Nephron (organoid): ENCODE measurements around the gene TCP1.

Source experiments
- H3K27ac Mint-ChIP-seq, 3 experiments: 2 replicates each; pipeline ENCODE4 v1.8.0; 2020; ENCODE audit warnings: mixed read lengths in 3 of 3, mild to moderate bottlenecking in 2 of 3, moderate library complexity in 1 of 3
- H3K27me3 Mint-ChIP-seq: 2 replicates; pipeline ENCODE4 v1.8.0; 2021; ENCODE audit warnings: low read depth, mild to moderate bottlenecking, moderate library complexity, mixed read lengths
- H3K36me3 Mint-ChIP-seq: 2 replicates; pipeline ENCODE4 v1.8.0; 2020; ENCODE audit warnings: low read depth, mixed read lengths
- H3K4me1 Mint-ChIP-seq: 2 replicates; pipeline ENCODE4 v1.8.0; 2020; ENCODE audit warnings: mixed read lengths
- H3K4me3 Mint-ChIP-seq, 3 experiments: 2 replicates each; pipeline ENCODE4 v1.8.0; 2020; ENCODE audit warnings: mild to moderate bottlenecking in 3 of 3, mixed read lengths in 3 of 3, moderate library complexity in 2 of 3
- H3K9me3 Mint-ChIP-seq: 2 replicates; pipeline ENCODE4 v1.8.0; 2020; ENCODE audit warnings: mixed read lengths
- TF ChIP-seq, protein P1 (sequence below), 3 experiments: fragments of 200-600 bp; sonication (generic); IDR thresholded peaks; one replicate each; pipeline ENCODE4 v1.5.0; 2021; ENCODE audit warnings: antibody characterized with exemption in 3 of 3; ENCODE audit not compliant: unreplicated experiment in 3 of 3

Gene TCP1

DNA sequence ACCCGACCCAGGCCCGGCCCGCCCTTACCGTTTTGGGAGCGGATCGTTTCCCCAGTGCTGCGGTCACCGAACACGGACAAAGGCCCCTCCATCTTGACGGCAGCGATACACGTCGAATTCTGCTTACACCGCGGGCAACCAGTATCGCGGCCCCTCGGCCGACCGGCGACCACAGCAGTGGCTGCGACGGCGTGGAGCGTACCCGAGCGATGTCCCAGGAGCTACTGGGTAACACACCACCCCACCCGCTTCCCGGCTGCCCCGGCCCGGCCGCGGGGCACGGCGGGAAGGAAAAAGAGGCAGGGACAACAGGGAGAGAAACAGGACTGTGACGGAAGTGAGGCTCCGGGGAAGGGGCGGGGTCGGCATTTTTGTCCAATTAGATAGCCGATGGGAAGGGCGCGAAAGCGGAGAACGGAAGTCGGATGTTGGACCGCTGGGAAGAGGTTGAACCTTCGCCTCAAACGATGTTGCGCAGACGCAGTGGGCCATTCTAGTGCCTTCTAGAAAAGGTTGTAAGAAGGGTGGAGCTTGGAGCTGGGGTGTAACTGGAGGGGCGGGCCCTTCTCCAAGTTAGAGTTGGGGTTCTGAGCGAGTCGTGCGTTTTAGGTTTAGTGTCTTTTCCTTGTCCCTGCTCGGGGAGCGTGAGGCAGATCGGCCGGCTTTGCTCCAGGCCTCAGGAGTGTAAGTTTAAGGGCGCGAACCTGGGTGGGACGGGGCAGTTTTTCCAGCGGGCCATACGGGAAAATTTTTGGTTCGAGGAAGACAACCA lies at the start of gene TCP1:
Gene TCP1, minus strand, starts transcription at position 226 of the 772 bp plus-strand sequence. Its CDS starts 134 bp downstream, at position 92.
- Mint-ChIP-seq H3K36me3 (peaks cover 56% of the 10 kb centered on the region), H3K27me3 (no peaks in the 10 kb centered on the region), H3K9me3 (no peaks in the 10 kb centered on the region), H3K4me1 (peaks cover 46% of the 10 kb centered on the region), H3K4me3 (peak within 1 kb of the TSS; percentile 96 to 98 (median 97)), H3K27ac (peak within 1 kb of the TSS; percentile 97 to 99 (median 99))
- TF ChIP-seq, protein P1, sequence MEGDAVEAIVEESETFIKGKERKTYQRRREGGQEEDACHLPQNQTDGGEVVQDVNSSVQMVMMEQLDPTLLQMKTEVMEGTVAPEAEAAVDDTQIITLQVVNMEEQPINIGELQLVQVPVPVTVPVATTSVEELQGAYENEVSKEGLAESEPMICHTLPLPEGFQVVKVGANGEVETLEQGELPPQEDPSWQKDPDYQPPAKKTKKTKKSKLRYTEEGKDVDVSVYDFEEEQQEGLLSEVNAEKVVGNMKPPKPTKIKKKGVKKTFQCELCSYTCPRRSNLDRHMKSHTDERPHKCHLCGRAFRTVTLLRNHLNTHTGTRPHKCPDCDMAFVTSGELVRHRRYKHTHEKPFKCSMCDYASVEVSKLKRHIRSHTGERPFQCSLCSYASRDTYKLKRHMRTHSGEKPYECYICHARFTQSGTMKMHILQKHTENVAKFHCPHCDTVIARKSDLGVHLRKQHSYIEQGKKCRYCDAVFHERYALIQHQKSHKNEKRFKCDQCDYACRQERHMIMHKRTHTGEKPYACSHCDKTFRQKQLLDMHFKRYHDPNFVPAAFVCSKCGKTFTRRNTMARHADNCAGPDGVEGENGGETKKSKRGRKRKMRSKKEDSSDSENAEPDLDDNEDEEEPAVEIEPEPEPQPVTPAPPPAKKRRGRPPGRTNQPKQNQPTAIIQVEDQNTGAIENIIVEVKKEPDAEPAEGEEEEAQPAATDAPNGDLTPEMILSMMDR (IDR thresholded peaks at IDR 0.05; ENCODE audit: unreplicated experiment in 3 of 3) = no peak

DNA sequence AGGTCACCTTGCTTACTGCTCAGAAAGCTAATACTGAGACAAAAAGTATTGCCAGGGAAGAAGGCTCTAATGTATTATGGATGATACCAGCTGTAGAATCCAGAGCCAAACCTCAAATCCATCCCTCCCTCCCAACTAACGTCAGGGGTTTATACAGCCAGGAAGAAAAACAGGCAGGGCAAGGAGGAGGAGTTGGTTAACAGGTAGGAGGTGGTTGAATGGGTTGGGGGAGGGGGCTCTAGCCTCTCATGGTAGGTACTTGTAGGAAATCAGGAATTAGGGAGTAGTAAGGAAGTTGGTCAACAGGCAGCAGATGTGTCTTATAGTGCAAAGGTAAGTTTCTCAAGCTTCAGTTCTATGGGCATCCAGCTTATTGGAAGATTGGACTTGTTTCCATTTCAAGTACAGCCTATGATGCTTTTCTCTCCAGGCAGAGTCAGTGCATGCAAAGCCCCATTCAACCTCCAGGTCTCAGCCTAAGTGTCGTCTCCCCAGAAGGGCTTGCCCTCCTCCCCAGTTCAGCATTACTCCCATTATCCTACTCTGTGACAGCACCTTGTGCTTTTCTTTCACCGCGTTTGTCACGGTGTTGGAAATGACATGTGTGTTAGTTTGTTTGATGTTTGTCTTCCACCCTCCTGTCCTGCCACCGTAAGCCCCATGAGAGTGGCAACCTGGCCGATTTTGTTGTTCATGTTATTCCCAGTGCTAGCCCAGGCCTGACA lies 48.8 kb upstream of the TCP1 start:
- TF ChIP-seq, protein P1 (IDR thresholded peaks at IDR 0.05; ENCODE audit: unreplicated experiment in 3 of 3) = no peak
- peaks cover 14% of the 10 kb centered on the region for H3K27me3 Mint-ChIP-seq
- no peak overlapping the region for H3K27ac Mint-ChIP-seq
- peaks cover 21% of the 10 kb centered on the region for H3K4me1 Mint-ChIP-seq
- H3K4me3 Mint-ChIP-seq = no peak overlapping the region
- H3K9me3 Mint-ChIP-seq = no peaks in the 10 kb centered on the region
- H3K36me3 Mint-ChIP-seq = no peaks in the 10 kb centered on the region

DNA sequence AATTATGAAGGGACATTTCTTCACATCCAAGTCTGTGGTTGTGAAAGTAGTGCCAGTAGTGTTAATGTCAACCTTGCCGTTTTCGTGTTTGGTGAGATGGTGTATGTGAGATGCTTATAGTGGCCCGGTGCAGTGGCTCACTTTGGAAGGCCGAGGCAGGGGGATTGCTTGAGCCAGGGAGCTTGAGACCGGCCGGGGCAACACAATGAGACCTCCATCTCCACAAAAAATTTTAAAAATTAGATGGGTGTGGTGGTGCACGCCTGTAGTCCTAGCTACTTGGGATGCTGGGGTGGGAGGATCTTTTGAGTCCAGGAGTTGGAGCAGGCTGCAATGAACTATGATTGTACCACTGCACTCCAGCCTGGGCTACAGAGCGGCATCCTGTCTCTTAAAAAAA lies 48.1 kb upstream of the TCP1 start:
- Mint-ChIP-seq H3K36me3 (no peaks in the 10 kb centered on the region), H3K27me3 (peaks cover 14% of the 10 kb centered on the region), H3K4me1 (peaks cover 21% of the 10 kb centered on the region), H3K4me3 (no peak overlapping the region), H3K9me3 (no peaks in the 10 kb centered on the region), H3K27ac (peak overlapping the region in 1 of 3 experiments; percentile 95)
- TF ChIP-seq, protein P1 (IDR thresholded peaks at IDR 0.05; ENCODE audit: unreplicated experiment in 3 of 3) = no peak

DNA sequence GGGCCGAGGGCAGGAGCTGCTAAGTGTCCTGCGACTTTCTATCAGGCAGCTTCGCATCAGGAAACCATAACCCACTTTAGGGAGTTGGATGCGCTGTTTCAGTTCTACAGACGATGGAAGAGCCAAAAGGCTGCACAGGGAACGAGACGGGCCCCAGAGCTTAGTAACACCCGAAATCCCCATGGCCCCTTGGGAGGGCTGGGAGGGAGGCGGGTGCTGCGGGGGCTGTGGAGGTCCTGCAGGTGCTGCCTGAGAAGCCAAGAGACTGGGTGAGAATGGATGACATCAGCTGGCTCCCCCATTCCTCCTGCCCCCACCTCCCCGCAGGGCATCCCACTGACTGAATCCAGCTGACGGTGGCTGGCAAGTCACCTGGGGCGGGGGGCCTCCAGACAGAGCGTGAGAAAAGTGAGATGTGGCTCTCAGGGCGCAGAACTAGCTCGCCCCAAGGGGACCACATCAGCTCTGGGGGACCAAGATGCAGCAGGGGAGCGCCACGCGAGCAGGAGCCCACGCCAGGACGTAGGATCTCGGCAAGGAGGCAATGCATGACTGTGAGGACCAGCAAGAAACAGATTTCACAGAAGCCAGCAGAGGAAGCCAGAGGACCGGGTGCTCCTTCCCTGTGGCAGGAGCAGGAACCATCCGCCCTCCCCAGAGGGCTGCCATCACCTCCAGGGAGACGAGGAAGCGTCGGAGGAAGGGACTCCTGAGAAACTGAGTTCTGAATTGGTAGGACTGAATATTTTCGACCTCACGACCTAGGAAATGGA lies 47.5 kb upstream of the TCP1 start:
- Mint-ChIP-seq H3K27ac (peak overlapping the region in 1 of 3 experiments; percentile 95), H3K4me1 (peaks cover 21% of the 10 kb centered on the region), H3K27me3 (peaks cover 14% of the 10 kb centered on the region), H3K4me3 (no peak overlapping the region), H3K36me3 (no peaks in the 10 kb centered on the region), H3K9me3 (no peaks in the 10 kb centered on the region)
- TF ChIP-seq, protein P1 (IDR thresholded peaks at IDR 0.05; ENCODE audit: unreplicated experiment in 3 of 3) = no peak

DNA sequence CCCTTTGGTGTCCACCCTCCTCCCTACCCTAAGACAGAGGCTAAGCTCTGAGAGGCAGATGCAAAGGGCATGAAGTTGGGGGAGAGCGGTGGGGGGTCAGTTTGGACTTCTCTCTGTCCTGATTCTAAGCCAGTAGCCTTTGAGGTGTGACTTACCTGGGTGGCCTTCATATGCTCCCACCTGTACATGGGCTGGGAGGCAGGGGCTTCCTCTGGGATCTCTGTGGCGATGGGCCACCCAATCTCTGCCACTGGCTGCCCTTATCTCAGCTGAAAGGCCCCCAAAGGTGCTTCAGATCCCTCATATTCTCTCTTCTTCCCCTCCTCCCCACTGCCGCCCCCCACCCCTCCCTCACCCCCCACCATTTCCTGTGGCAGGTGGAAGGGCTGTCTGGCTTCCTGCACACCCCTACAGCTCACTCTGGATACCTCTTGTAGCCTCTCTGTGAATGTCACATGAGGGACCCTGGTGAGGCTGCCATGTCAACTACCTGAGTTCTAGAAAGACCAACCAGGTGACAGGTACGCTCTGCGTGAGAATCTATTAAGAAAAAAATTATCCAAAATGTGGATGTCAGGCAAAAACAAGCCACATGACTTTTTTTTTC lies 44.7 kb upstream of the TCP1 start:
- Mint-ChIP-seq H3K27ac (peak overlapping the region in 1 of 3 experiments; percentile 60), H3K4me3 (no peak overlapping the region), H3K27me3 (peaks cover 13% of the 10 kb centered on the region), H3K4me1 (peaks cover 35% of the 10 kb centered on the region), H3K36me3 (no peaks in the 10 kb centered on the region), H3K9me3 (no peaks in the 10 kb centered on the region)
- TF ChIP-seq, protein P1 (IDR thresholded peaks at IDR 0.05; ENCODE audit: unreplicated experiment in 3 of 3) = no peak
